HK-2 (cell line): ENCODE results near the gene ATP6V1D.
"Not testable (repeated sequence)": the region's sequence is repeated elsewhere in the genome, so short reads cannot be mapped to it uniquely, and the experiment has no call there.

Experiments
- DNase-seq: peaks from one replicate; pipeline ENCODE4 v3.0.0-alpha.2; 2018; ENCODE audit not compliant: unreplicated experiment

The ATP6V1D gene

GRCh38 chr14:67359775-67360469 is at the start of gene ATP6V1D, which contains the start of gene EIF2S1:
TSS of gene ATP6V1D (minus strand) at chr14:67359804. CDS start at chr14:67359698, 106 bp downstream.
TSS of gene EIF2S1 (plus strand) at chr14:67360328. CDS start at chr14:67364768, 4,440 bp downstream.
- DNase-seq = peak; percentile 98

GRCh38 chr14:67408122-67408801 is 48.7 kb upstream of the ATP6V1D start:
- not testable (repeated sequence) for DNase-seq

GRCh38 chr14:67405771-67406170 is 46.2 kb upstream of the ATP6V1D start:
- no peak for DNase-seq

GRCh38 chr14:67400434-67400833 is 40.8 kb upstream of the ATP6V1D start:
- no peak for DNase-seq

GRCh38 chr14:67397536-67397935 is 37.9 kb upstream of the ATP6V1D start:
- DNase-seq = no peak

GRCh38 chr14:67396381-67396970 is 36.9 kb upstream of the ATP6V1D start:
- DNase-seq = no peak

GRCh38 chr14:67395876-67396189 is 36.2 kb upstream of the ATP6V1D start:
- DNase-seq = no peak

GRCh38 chr14:67395086-67395875 is 35.7 kb upstream of the ATP6V1D start:
- no peak for DNase-seq

GRCh38 chr14:67393689-67394088 is 34.1 kb upstream of the ATP6V1D start:
- DNase-seq = no peak

- no peak for DNase-seq
These were observed 33.2 kb upstream of the ATP6V1D start for GRCh38 chr14:67392800-67393199.

GRCh38 chr14:67392123-67392522 is 32.5 kb upstream of the ATP6V1D start:
- no peak for DNase-seq

- no peak for DNase-seq
These were observed 31.7 kb upstream of the ATP6V1D start for GRCh38 chr14:67391268-67391667.

GRCh38 chr14:67389811-67390534 is 30.4 kb upstream of the ATP6V1D start:
- no peak for DNase-seq

- no peak for DNase-seq
These were observed 29.7 kb upstream of the ATP6V1D start for GRCh38 chr14:67389275-67389674.

- peak; percentile 38 for DNase-seq
These were observed 27.6 kb upstream of the ATP6V1D start for GRCh38 chr14:67387195-67387594.

GRCh38 chr14:67385618-67386017 is 26.0 kb upstream of the ATP6V1D start:
- no peak for DNase-seq

- DNase-seq = no peak
These were observed 25.5 kb upstream of the ATP6V1D start for GRCh38 chr14:67385120-67385519.

GRCh38 chr14:67377916-67378315 is 18.3 kb upstream of the ATP6V1D start:
- DNase-seq = no peak

- DNase-seq = no peak
These were observed 13.7 kb upstream of the ATP6V1D start for GRCh38 chr14:67373347-67373746.

GRCh38 chr14:67372833-67373232 is 13.2 kb upstream of the ATP6V1D start:
- DNase-seq = no peak
